ENCODE measurements around the gene ERCC1. TPM values are rescaled to one million over a fixed set of nuclear protein-coding genes. Genes with fewer than 3 reads are reported as not detected.
A peak's percentile ranks its signal among the peaks of the same experiment; 100 is the strongest.

Gene ERCC1
- total RNA-seq, 1 experiment from 2014 or later, result 62.4 TPM

GRCh38 chr19:45421947-45422498, 1.7 kb downstream of the ERCC1 start:
- no peak overlapping the region for H4K91ac ChIP-seq (ENCODE audit: insufficient read length, low read depth, low read length)
- no peak overlapping the region for H3K56ac ChIP-seq (ENCODE audit: insufficient read length, low read depth, low read length)
- H3K14ac ChIP-seq (ENCODE audit: insufficient read depth, low read length), result no peak overlapping the region
- H2AFZ ChIP-seq (ENCODE audit: low read length), result no peak overlapping the region
- peak overlapping the region; percentile 6 to 17; a peak in 3 of 5 replicates for H3K4me3 Mint-ChIP-seq
- H4K20me1 ChIP-seq (ENCODE audit: control insufficient read depth, insufficient read depth, insufficient read length), result no peaks in the 10 kb centered on the region
- no peak overlapping the region for H3K27ac ChIP-seq (ENCODE audit: insufficient read length, low read depth, low read length)
- peak overlapping the region in 2 of 3 experiments; percentile 2 to 20; a peak in 4 of 7 replicates for H3K27ac Mint-ChIP-seq
- no peaks in the 10 kb centered on the region for H3K27me3 Mint-ChIP-seq (ENCODE audit: low read depth)
- H3K9me3 Mint-ChIP-seq, result no peaks in the 10 kb centered on the region; a peak in 1 of 5 replicates
- H2BK12ac ChIP-seq (ENCODE audit: insufficient read length, low read depth, low read length), result no peak overlapping the region
- no peak overlapping the region for H2BK120ac ChIP-seq (ENCODE audit: low read depth, low read length, poor library complexity, severe bottlenecking)
- peaks cover 2% of the 10 kb centered on the region; the same call in 1 of the 2 replicates for H3K4me1 ChIP-seq (ENCODE audit: insufficient read depth, low read length)
- no peak for DNase-seq
- no peaks in the 10 kb centered on the region for H3K79me2 ChIP-seq (ENCODE audit: insufficient read depth, low read length)
- WGBS (ENCODE audit: extremely low coverage, insufficient read length, low lambda C conversion rate), result no CpG with 5 or more reads among the region's 6 CpGs
- H3K4me2 ChIP-seq (ENCODE audit: insufficient read depth, insufficient read length, low read length), result no peak overlapping the region
- H3K9me3 ChIP-seq (ENCODE audit: control insufficient read depth, low read depth, low read length), result no peaks in the 10 kb centered on the region
- H3K36me3 Mint-ChIP-seq (ENCODE audit: insufficient read depth in 1 of 3, low read depth in 3 of 3), result peaks cover 14 to 34% (median 32%) of the 10 kb centered on the region in 3 experiments; a peak in 6 of 7 replicates
- no peak overlapping the region for H4K8ac ChIP-seq (replicated peaks; ENCODE audit: insufficient read length, low read depth, low read length)
- H4K5ac ChIP-seq (ENCODE audit: insufficient read length, low read depth, low read length), result no peak overlapping the region
- H3K4me1 Mint-ChIP-seq, result peaks cover 23 to 30% of the 10 kb centered on the region in 2 experiments
- H3K18ac ChIP-seq (ENCODE audit: insufficient read length, low read depth, low read length), result no peak overlapping the region
- no peak overlapping the region for H3K9ac ChIP-seq (ENCODE audit: extremely low read depth, insufficient read length, low read length)
- no peak overlapping the region for H2BK15ac ChIP-seq (ENCODE audit: low read depth, low read length)
- peaks cover 10% of the 10 kb centered on the region for H3K23me2 ChIP-seq (ENCODE audit: insufficient read length, low read depth, low read length, poor library complexity, severe bottlenecking)
- TF ChIP-seq CTCF (conservative IDR thresholded peaks at IDR 0.05), result no peak
- no peak overlapping the region for H3T11ph ChIP-seq (ENCODE audit: low read length)
- H3K4ac ChIP-seq (ENCODE audit: low read depth, low read length), result no peak overlapping the region
- H2BK20ac ChIP-seq (ENCODE audit: low read depth, low read length, poor library complexity, severe bottlenecking), result no peak overlapping the region
- no peak overlapping the region for H2BK5ac ChIP-seq (ENCODE audit: insufficient read length, low read length)
- H3K27me3 ChIP-seq (ENCODE audit: insufficient read depth, low read length), result no peaks in the 10 kb centered on the region
- no peak overlapping the region for H3K23ac ChIP-seq (ENCODE audit: insufficient read length, low read depth, low read length)
- no peaks in the 10 kb centered on the region for H3K79me1 ChIP-seq (ENCODE audit: insufficient read depth, low read depth, low read length, poor library complexity, severe bottlenecking)
- no peak overlapping the region for H2AK5ac ChIP-seq (ENCODE audit: insufficient read length, low read length)

Data from H9 (cell line).